ENCODE data around the gene KRTAP29-1.
A peak's percentile ranks its signal among the peaks of the same experiment; 100 is the strongest.

Gene KRTAP29-1

GRCh38 chr17:41340494-41340893, 37.8 kb upstream of the KRTAP29-1 start:
- TF ChIP-seq Cebpa-rat (IDR thresholded peaks at IDR 0.05): no peak
- H3K27ac ChIP-seq: no peak overlapping the region
- H3K9me3 ChIP-seq: peaks cover 34% of the 10 kb centered on the region
- no peak overlapping the region for H3K9ac ChIP-seq
- H3K4me1 ChIP-seq: peaks cover 18% of the 10 kb centered on the region; the same call in 1 of the 2 replicates
- no peaks in the 10 kb centered on the region for H3K27me3 ChIP-seq
- no peak overlapping the region for H3K4me3 ChIP-seq
- peak overlapping the region; percentile 6; the same call in 1 of the 2 replicates for H3K4me2 ChIP-seq
- H3K36me3 ChIP-seq: no peaks in the 10 kb centered on the region
- H4K20me1 ChIP-seq: no peaks in the 10 kb centered on the region

- Histone ChIP-seq H3K9ac (no peak overlapping the region), H3K9me3 (peaks cover 34% of the 10 kb centered on the region), H4K20me1 (no peaks in the 10 kb centered on the region), H3K27me3 (no peaks in the 10 kb centered on the region), H3K4me2 (peak overlapping the region; percentile 6; the same call in 1 of the 2 replicates), H3K4me3 (no peak overlapping the region), H3K36me3 (no peaks in the 10 kb centered on the region), H3K27ac (no peak overlapping the region), H3K4me1 (peaks cover 20% of the 10 kb centered on the region)
- no peak for TF ChIP-seq Cebpa-rat (IDR thresholded peaks at IDR 0.05)
Measured at GRCh38 chr17:41339571-41340172, 37.0 kb upstream of the KRTAP29-1 start.

- Histone ChIP-seq H3K4me1 (peaks cover 26% of the 10 kb centered on the region), H3K4me2 (peak overlapping the region; percentile 6; the same call in 1 of the 2 replicates), H3K36me3 (no peaks in the 10 kb centered on the region), H3K27me3 (no peaks in the 10 kb centered on the region), H3K9me3 (peaks cover 31% of the 10 kb centered on the region), H3K4me3 (no peak overlapping the region), H4K20me1 (no peaks in the 10 kb centered on the region), H3K9ac (no peak overlapping the region), H3K27ac (no peak overlapping the region)
- TF ChIP-seq Cebpa-rat (IDR thresholded peaks at IDR 0.05): no peak
Measured at GRCh38 chr17:41338961-41339485, 36.4 kb upstream of the KRTAP29-1 start.

GRCh38 chr17:41335747-41336146, 33.1 kb upstream of the KRTAP29-1 start:
- H3K27ac ChIP-seq: no peak overlapping the region

GRCh38 chr17:41334385-41335305, 32.0 kb upstream of the KRTAP29-1 start:
- Histone ChIP-seq H3K4me1 (peaks cover 22% of the 10 kb centered on the region), H3K36me3 (no peaks in the 10 kb centered on the region), H3K9me3 (no peaks in the 10 kb centered on the region), H4K20me1 (no peaks in the 10 kb centered on the region), H3K4me3 (no peak overlapping the region), H3K27me3 (no peaks in the 10 kb centered on the region), H3K27ac (peak overlapping the region; percentile 60), H3K9ac (no peak overlapping the region), H3K4me2 (peak overlapping the region; percentile 40)
- no peak for TF ChIP-seq Cebpa-rat (IDR thresholded peaks at IDR 0.05)

More at GRCh38 chr17:41335747-41336146, 33.1 kb upstream of the KRTAP29-1 start:
- H4K20me1 ChIP-seq: no peaks in the 10 kb centered on the region
- H3K36me3 ChIP-seq: no peaks in the 10 kb centered on the region
- H3K27me3 ChIP-seq: no peaks in the 10 kb centered on the region
- H3K4me2 ChIP-seq: no peak overlapping the region
- H3K9ac ChIP-seq: no peak overlapping the region
- TF ChIP-seq Cebpa-rat (IDR thresholded peaks at IDR 0.05): no peak
- no peak overlapping the region for H3K4me3 ChIP-seq
- H3K4me1 ChIP-seq: peaks cover 31% of the 10 kb centered on the region
- H3K9me3 ChIP-seq: 0 out of 2 replicates have a peak, but pooled peaks cover under 1% of the 10 kb centered on the region

- no peak for TF ChIP-seq Cebpa-rat (IDR thresholded peaks at IDR 0.05)
- Histone ChIP-seq H3K9me3 (no peaks in the 10 kb centered on the region), H3K9ac (no peak overlapping the region), H3K36me3 (no peaks in the 10 kb centered on the region), H3K27ac (peak overlapping the region; percentile 60; the same call in 1 of the 2 replicates), H3K4me2 (peak overlapping the region; percentile 40), H4K20me1 (no peaks in the 10 kb centered on the region), H3K4me3 (no peak overlapping the region), H3K27me3 (no peaks in the 10 kb centered on the region), H3K4me1 (peaks cover 15% of the 10 kb centered on the region)
Measured at GRCh38 chr17:41333836-41334235, 31.2 kb upstream of the KRTAP29-1 start.

GRCh38 chr17:41333098-41333497, 30.4 kb upstream of the KRTAP29-1 start:
- H3K27me3 ChIP-seq: no peaks in the 10 kb centered on the region
- no peak overlapping the region for H3K27ac ChIP-seq
- H3K4me3 ChIP-seq: no peak overlapping the region
- TF ChIP-seq Cebpa-rat (IDR thresholded peaks at IDR 0.05): no peak
- no peaks in the 10 kb centered on the region for H3K36me3 ChIP-seq
- H3K4me1 ChIP-seq: peaks cover 14% of the 10 kb centered on the region
- H4K20me1 ChIP-seq: no peaks in the 10 kb centered on the region
- no peak overlapping the region for H3K9ac ChIP-seq
- H3K9me3 ChIP-seq: no peaks in the 10 kb centered on the region
- no peak overlapping the region for H3K4me2 ChIP-seq

GRCh38 chr17:41332239-41332638, 29.6 kb upstream of the KRTAP29-1 start:
- peaks cover 14% of the 10 kb centered on the region for H3K4me1 ChIP-seq
- H4K20me1 ChIP-seq: no peaks in the 10 kb centered on the region
- no peak overlapping the region for H3K4me2 ChIP-seq
- H3K9me3 ChIP-seq: no peaks in the 10 kb centered on the region
- no peaks in the 10 kb centered on the region for H3K36me3 ChIP-seq
- TF ChIP-seq Cebpa-rat (IDR thresholded peaks at IDR 0.05): no peak
- H3K4me3 ChIP-seq: no peak overlapping the region
- no peak overlapping the region for H3K27ac ChIP-seq
- H3K27me3 ChIP-seq: no peaks in the 10 kb centered on the region
- no peak overlapping the region for H3K9ac ChIP-seq

- H3K27me3 ChIP-seq: no peaks in the 10 kb centered on the region
Measured at GRCh38 chr17:41331606-41332005, 29.0 kb upstream of the KRTAP29-1 start.

More at GRCh38 chr17:41331606-41332005, 29.0 kb upstream of the KRTAP29-1 start:
- Histone ChIP-seq H3K4me3 (no peak overlapping the region), H3K4me1 (peaks cover 21% of the 10 kb centered on the region), H3K27ac (no peak overlapping the region), H3K4me2 (no peak overlapping the region), H3K9ac (no peak overlapping the region), H4K20me1 (no peaks in the 10 kb centered on the region), H3K36me3 (no peaks in the 10 kb centered on the region), H3K9me3 (no peaks in the 10 kb centered on the region)
- TF ChIP-seq Cebpa-rat (IDR thresholded peaks at IDR 0.05): no peak

Data from BLaER1 (cell line).